Ishikawa (cell line): ENCODE data around the gene RABGAP1L.

Experiments used
- CEBPB ChIP-seq: IDR thresholded peaks from 2 replicates; pipeline ENCODE4 v1.6.1; 2012
- CREB1 ChIP-seq: IDR thresholded peaks from 2 replicates; pipeline ENCODE4 v1.6.1; 2012; ENCODE audit warnings: low read depth
- EP300 ChIP-seq: IDR thresholded peaks from 2 replicates; pipeline ENCODE4 v1.6.1; 2012; ENCODE audit warnings: borderline replicate concordance
- FOXM1 ChIP-seq: IDR thresholded peaks from 2 replicates; pipeline ENCODE4 v1.6.1; 2012; ENCODE audit warnings: low read depth, borderline replicate concordance
- MAX ChIP-seq: IDR thresholded peaks from 2 replicates; pipeline ENCODE4 v1.6.1; 2012
- RAD21 ChIP-seq: IDR thresholded peaks from 2 replicates; pipeline ENCODE4 v1.6.1; 2012; ENCODE audit warnings: low read depth
- REST ChIP-seq: IDR thresholded peaks from 2 replicates; pipeline ENCODE4 v1.6.1; 2012; ENCODE audit warnings: low read depth, mild to moderate bottlenecking
- TAF1 ChIP-seq: IDR thresholded peaks from 2 replicates; pipeline ENCODE4 v1.6.1; 2012; ENCODE audit warnings: low read depth, mild to moderate bottlenecking
- YY1 ChIP-seq: IDR thresholded peaks from 2 replicates; pipeline ENCODE4 v1.6.1; 2012; ENCODE audit warnings: low read depth

- no peak for TF ChIP-seq EP300
- TF ChIP-seq REST, result no peak
- TF ChIP-seq TAF1, result no peak; the same call in 1 of the 2 replicates
- no peak for TF ChIP-seq CEBPB
- no peak for TF ChIP-seq YY1
- no peak for TF ChIP-seq FOXM1
- no peak for TF ChIP-seq MAX
- TF ChIP-seq CREB1, result no peak
- TF ChIP-seq RAD21, result no peak
Observed at GRCh38 chr1:174158767-174159251, 511 bp upstream of the RABGAP1L start.
